ENCODE measurements around the gene RPL13A.
"Not testable (repeated sequence)": the region's sequence is repeated elsewhere in the genome, so short reads cannot be mapped to it uniquely, and the experiment has no call there.

RPL13A gene

DNA sequence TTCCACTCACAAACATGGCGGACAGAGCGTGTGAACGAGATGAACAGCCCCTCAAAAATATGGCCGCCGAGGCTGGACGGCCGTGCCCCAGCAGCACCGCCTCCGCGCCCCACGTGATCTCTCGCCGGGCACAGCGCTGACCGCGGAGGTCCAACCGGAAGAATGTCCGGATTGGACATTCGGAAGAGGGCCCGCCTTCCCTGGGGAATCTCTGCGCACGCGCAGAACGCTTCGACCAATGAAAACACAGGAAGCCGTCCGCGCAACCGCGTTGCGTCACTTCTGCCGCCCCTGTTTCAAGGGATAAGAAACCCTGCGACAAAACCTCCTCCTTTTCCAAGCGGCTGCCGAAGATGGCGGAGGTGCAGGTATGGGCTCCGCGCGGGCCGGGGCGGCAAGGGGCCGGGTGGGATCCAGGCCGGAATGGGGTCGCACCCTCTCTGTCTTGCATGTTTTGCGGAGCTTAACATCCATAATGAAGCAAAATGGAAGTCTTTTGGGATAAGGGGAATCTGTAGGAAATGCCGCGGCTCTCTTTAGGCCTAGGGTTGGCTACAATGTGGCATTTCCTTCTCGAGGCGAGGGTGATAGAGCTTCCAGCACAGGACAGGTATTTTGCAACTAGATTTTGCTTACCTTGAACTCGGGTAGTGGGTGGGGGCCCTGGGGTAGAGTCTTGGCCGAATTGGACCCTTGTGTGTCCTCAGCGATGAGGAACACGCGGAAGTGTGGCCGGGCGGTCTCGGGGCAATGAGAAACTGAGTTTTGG is at the start of gene RPL13A:
Gene RPL13A, plus strand, starts transcription at position 332 of the 769 bp plus-strand sequence. Its CDS starts 22 bp downstream, at position 354.
- peak; percentile 99 to 100 (median 99) for DNase-seq (ENCODE audit: low read depth in 3 of 3)

DNA sequence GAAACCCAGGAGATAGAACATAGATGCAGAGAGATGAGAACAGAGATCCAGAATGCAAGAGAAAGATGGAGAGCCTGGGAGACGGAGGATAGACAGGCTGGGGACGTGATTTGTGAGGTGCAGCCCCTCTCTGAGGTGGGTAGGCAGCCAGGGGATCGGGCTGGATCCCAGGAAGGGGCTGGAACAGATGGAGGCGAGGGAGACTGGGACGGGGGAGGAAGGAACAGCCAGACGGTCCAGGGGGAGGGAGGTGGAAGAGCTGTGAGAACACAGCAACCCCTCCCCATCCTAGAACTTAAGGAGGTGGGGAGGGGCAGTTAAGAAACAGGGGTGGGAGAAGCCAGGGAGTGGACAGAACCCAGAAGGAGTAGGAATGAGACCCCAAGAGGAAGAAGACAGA is 49.1 kb upstream of the RPL13A start:
- DNase-seq (ENCODE audit: low read depth in 3 of 3): no peak

DNA sequence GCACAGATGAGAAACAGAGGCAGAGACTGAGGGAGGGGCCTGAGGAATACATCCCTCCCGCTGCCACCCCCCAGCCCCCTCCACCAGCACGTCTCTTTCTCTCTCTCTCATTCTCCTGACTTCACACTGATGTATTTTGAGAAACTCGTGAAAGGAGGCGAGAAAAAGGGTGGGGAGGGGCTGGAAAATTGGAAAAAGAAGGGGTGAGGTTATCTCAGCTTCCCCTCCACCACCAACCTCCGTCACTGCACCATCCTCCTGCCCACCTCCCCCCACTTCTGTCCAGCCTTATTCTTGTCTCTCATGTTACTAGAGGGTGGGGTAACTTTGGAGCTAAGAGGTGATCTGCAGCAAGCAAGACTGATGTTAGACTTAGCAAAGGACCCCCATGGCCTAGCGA is 47.6 kb upstream of the RPL13A start:
- no peak for DNase-seq (ENCODE audit: low read depth in 3 of 3)

DNA sequence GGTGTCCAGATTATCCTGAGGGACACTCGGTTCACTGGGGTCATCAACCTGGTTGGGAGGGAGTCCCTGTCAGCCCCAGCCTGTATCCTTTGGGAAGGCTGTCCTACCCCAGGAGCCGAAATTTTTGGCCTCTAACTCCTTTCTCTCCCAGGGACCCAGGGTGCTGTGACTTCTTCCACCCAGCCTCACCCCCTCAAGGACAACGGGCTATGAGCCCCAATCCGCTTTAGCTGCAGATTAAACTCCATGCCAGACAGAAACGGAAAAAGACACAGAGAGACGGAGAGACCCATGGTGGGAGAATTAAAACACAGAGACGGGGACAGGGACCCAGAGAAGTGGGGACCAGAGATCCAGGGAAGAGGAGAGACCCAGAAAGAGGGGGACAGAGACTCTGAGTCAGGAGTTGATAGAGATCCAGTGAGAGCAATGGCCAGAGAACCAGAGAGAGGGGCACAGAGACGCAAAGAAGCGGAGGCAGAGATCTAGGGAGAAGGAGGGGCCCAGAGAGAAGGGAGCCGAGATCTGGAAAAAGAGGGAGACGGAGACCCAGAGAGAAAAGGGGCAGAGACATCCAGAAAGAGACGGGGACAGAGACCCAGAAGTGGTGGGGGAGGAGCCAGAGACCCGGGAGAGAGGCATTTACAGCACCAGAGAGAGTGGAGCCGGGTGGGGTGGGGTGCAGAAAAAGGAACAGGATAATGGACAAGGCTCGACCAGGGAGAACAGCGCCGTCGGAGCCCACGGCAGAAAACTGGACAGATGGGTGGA is 46.8 kb upstream of the RPL13A start:
- no peak for DNase-seq (ENCODE audit: low read depth in 3 of 3)

DNA sequence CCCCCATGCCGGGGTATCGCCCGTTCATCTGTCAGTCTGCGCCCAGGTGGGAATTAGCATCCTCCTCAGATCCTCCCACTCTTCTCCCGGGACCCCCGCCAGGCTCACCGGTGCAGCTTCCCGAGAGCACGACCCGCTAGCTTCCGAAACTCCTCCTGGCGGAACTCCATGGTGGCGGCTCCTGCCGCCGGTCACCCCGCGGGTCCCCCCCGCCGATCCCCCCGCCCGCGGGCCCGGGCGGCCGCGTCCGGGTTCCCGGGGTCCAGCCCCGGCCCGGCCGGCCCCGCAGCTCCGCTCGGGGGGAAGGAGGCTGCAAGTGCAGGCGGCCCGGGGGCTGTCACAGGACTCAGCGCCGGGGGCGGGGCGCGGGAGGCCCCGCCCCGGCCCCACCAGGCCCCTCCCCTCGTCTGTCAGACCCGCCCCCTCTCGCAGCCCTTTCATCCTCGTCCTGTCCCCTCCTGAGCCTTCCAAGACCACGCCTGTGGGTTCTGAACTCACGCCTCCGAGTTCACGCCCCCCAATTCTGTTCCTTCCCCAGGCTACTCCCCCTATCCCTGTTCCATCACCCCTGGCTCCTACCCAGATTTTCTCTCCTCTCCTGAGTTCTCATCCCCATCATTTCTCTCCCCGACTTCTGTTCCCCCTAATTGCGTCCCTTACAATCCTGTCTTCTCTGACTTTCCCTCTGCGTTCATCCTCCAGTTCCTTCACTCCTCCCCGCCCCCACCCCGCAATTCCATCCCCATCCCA is 46.0 kb upstream of the RPL13A start, which contains the start of gene SLC17A7:
Gene SLC17A7, minus strand, starts transcription at position 318 of the 750 bp plus-strand sequence. Its CDS starts 148 bp downstream, at position 170.
- peak in 1 of 3 experiments; percentile 35 for DNase-seq (ENCODE audit: low read depth in 3 of 3)

DNA sequence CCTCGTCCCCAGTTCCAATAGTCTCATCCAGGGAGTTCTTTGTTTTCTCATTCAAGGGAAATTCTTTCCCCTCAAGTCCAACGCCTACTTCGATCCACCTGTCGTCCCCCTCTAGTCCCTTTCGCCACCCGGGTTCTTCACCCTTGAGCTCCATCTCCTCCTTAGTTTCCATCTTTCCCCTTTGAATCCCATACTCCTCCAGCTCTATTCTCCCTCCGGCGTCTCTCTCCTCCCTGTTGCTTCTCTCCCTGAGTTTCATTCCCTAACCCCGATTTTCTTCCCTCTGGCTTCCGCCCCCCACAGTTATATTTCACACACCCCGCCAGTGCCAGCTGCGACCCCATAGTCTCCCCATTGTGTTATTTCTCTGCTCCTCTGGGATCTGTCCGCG is 45.5 kb upstream of the RPL13A start:
- DNase-seq (ENCODE audit: low read depth in 3 of 3): no peak

DNA sequence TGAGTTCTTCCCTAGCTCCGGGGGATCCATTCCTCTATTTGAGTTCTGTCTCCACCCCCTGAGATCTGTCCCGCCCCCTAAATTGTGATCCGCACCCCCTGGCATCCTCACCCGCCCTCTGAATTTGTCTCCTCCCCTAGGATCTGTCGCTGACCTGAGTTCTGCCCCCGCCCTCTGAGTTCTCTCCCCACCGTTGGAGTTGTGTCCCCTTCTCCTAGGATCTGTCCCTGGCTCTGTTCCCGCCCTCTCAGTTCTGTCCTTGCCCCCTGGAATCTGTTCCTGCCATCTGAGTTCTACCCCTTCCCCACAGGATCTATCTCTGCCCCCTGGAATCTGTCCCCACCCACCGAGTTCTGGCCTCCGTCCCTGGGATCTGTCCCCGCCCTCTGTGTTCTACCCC is 45.1 kb upstream of the RPL13A start:
- peak in 1 of 3 experiments; percentile 19 for DNase-seq (ENCODE audit: low read depth in 3 of 3)

DNA sequence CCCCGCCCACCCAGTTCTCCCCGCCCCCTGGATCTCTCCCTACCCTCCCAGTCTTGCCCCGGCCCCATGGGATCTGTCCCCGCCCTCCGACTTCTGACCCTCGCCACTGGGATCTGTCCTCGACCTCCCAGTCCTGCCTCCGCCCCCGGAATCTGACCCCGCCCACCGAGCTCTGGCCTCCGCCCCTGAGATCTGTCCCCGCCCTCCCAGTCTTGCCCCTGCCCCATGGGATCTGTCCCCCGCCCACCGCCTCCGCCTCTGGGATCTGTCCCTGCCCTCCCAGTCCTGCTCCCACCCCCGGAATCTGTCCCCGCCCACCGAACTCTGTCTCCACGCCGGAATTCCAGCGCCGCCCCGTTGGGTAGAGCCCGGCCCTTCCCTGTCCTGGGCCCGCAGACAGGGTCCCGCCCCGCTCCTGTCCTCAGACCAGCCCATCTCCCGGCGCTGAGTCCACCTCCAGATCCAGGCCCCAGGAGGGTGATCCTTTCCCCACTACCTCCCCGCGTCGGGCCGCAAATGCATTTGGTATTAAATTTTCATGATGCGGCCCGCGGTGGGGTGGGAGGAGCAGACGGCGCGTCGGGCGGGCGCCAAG is 44.5 kb upstream of the RPL13A start:
- DNase-seq (ENCODE audit: low read depth in 3 of 3): peak in 2 of 3 experiments; percentile 13 to 67

DNA sequence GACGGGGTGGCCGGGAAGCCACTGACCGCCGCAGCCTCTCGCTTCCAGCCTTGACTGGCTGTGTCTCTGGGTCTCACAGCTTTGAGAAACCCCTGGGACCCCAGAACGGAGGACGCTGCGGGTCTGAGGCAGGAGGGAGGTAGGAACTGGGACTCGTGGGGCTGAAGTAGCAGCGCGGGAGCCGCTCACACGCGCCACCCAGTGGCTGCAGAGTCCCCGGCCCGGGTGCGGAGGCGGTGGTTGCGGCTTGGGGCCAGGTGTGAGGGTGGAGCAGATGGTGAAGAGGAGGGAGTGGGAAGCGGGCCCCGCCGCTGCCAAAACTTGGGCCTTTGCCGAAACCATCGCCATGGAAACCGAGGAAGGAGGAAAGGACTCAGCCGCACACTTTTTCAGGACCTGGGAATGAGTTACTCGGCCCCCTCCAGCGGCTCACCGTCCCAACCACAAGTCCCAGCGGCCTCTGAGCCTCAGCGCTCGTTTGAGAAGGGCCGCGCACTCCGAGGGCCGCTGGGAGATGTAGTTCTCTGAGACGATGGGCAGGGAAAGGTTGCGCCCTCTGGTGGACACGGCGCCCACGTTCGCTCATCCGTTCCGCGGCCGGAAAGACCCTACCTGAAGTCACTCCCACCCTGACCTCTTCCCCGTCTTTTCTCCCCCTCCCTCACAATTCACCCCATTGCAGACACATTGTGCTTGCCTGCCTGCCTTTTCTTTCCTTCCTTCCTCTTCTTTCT is 43.9 kb upstream of the RPL13A start:
- DNase-seq (ENCODE audit: low read depth in 3 of 3): peak; percentile 85 to 93 (median 90)

DNA sequence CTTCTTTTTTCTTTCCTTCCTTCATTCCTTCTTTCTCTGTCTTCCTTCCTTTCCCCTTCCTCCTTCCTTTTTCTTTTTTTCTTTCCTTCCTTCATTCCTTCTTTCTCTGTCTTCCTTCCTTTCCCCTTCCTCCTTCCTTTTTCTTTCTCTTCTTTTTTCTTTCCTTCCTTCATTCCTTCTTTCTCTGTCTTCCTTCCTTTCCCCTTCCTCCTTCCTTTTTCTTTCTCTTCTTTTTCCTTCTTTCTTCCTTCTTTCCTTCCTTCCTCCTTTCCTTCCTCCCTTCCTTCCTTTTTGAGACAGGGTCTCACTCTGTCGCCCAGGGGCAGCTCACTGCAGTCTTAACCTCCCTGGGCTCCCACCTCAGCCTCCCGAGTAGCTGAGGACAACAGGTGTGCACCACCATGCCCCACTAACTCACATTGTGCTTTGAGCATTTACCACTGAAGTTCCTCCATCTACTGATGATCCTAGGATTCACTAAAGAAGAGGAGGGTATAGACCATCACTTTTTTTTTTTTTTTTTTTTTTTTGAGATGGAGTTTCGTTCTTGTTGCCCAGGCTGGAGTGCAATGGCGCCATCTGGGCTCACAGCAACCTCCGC is 43.2 kb upstream of the RPL13A start:
- not testable (repeated sequence) for DNase-seq (ENCODE audit: low read depth in 3 of 3)

DNA sequence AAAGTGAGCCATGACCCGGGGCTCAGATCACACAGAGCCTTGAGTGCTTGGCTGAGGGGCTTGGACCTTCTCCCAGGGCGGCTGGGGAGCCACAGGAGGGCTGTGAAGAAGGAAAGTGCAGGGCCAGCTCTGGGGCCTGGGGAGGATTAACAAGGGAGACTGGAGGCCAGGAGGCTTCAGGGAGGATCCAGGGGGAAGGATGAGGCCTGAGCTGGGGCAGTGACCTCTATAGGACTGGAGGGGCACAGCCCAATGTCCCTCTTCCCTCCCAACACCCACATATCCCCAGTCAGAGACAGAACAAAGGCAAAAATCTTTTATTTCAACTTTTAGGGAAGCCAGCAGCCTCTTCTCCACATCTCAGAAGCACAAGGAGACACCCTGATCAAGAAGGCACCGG is 41.4 kb upstream of the RPL13A start:
- no peak for DNase-seq (ENCODE audit: low read depth in 3 of 3)

DNA sequence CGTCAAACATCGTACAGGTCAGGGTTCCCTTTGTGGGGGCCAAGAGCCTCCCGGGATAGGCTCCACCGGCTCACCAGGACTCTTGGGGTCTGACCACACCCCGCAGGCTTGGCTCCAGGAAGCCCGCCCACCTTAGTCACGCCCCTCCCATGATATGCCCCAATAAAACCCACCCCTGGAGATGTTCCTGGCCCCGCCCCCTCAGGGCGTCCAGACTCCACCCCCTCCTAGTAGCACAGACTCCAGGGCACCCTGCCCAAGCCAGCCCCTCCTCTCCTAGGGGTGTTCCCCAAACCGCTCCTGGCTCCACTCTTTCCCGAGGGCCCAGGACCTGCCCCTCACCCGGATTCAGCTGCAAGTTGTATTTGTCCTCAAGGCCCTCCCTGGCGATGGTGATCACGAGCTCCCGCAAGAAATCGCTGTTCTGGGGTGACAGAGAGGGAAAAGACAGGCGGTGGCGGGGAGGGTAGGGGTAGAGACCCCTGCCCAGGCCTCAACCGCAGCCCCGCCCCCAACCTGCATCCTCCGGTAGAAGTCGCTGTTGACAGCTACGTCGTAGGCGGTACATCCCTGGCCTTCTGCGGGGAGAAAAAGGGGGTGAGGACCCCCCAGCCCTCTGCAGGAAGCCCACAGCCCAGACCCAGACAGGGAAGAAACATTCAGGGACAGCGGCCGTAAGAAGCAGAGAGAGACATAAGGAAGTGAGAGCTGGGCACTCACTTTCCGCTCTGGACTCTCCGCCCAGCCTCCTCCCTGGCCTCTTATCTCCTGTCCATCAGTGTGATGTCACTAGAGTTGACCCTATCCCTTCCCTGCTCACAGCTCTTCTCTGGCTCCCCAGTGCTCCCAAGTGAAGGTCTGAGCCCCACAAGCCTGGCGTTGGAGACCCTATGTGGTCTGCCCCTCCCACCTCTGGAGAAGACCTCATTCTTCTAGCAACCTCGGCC is 39.6 kb upstream of the RPL13A start:
- peak in 1 of 3 experiments; percentile 39 for DNase-seq (ENCODE audit: low read depth in 3 of 3)

DNA sequence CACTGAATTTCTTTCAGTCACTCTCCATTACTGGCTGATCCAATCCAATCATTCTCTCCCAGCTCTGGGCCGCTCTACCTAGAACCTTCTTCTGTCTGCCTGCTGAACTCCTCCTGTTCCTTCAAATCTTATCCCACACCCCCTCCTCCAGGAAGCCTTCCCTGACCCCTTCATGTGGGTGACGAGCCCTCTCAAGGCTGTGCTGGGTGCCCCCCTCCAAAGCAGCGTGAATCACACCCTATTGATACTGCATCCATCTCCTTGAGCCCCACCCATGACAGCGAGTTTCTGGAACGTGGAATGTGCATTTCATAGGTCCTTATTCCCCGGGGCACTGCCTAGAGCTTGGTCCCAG is 39.0 kb upstream of the RPL13A start:
- DNase-seq (ENCODE audit: low read depth in 3 of 3): no peak

DNA sequence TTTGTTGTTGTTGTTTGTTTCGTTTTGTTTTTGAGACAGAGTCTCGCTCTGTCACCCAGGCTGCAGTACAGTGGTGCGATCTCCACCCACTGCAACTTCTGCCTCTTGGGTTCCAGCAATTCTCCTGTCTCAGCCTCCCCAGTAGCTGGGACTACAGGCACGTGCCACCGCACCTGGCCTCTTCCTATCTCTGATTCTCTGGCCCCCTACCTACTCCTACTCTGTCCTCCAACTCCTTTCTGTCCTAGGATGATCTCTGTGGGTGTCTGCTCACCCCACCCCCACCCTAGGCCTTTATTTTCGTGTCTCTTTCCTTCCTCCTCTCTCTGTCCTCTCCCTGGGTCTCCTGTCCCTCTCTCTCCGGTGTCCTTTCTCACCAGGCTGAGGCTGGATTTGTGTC is 37.0 kb upstream of the RPL13A start:
- DNase-seq (ENCODE audit: low read depth in 3 of 3): no peak

DNA sequence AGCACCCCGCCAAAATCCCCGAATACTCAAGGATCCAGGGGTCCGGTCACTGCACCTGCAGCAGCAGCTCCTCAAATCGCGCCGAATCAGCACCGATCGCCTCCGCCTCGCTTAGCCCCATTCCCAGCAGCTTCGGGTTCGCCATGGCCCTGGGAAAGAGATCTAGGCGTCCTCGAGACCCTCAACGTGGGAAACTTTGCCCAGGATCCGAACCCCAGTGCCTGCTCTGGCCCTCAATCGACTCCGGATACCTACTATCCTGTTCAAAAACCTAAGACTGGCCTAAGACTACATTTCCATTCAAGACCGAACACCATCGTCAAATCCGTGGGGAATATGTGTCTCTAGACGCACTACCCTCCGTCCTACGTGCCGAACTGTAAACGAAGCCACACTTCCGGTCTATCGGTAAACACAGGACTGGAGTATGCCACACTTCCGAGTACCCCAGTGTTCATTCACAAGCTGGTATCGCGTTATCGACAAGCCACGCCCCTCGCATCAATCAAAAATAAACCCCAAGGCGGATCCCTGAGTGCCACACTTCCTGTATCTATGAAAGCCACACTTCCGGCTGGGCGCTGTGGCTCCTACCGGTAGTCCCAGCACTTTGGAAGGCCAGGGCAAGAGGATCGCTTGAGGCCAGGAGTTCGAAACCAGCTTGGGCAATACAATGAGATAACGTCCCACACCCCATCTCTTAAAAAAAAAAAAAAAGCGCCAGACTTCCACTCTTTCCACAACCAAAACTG is 35.8 kb upstream of the RPL13A start, which contains the start of gene PIH1D1:
Gene PIH1D1, minus strand, starts transcription at position 385 of the 752 bp plus-strand sequence. Its CDS starts 240 bp downstream, at position 145.
- peak; percentile 86 to 94 (median 93) for DNase-seq (ENCODE audit: low read depth in 3 of 3)

DNA sequence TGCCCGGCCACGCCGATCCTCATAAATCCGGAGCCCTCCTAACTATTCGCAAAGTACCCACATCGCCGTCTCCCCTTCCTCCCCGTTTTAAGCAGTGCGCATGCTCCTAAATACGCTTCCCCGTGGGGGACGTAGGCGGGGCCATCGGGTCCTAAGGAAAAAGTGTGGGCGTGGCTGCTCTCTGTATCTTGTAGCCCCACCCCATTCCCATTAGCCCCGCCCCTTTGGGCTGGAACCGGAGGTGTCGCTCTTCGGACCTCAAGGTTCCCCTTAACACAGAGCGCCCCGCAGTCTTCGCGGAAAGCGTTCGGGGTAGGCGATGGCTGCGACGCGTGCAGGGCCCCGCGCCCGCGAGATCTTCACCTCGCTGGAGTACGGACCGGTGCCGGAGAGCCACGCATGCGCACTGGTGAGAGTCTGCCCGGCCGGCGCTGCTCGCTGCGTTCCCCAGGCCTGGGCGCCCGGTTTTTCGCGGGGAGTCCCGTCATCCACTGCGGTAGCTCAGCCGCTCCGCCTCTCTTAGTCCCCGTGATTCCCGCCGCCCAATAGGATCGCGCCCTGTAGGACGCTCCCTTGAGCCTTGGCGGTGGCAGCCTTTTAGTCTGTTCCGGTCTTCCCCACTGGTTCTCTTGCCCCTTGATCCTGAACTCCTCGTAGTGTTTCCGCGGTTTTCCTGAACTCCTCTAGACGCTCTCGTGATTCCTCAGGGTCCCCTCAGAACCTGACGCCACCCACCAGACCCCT is 34.2 kb upstream of the RPL13A start, which contains the start of gene ALDH16A1:
Gene ALDH16A1, plus strand, starts transcription at position 213 of the 744 bp plus-strand sequence. Its CDS starts 107 bp downstream, at position 320.
- DNase-seq (ENCODE audit: low read depth in 3 of 3): peak; percentile 95 to 97 (median 96)

DNA sequence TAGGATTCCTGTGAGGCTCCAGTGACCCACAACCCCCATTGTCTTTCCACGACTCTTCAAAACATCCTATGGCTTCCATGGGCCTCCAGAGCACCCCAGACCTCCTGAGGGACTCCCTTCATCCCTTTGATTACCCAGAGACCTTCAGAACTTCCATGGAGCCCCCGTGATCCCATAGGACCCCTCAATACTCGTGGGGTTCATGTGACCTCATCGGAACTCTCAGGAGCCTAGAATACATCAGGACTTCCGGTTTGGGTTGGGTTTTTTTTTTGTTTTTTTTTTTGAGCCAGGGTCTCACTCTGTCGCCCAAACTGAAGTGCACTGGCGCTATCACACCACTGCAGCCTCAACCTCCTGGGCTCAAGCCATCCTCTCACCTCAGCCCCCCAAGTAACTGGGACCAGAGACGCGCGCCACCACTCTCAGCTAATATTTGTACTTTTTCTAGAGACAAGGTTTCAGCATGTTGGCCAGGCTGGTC is 33.6 kb upstream of the RPL13A start:
- DNase-seq (ENCODE audit: low read depth in 3 of 3): no peak

DNA sequence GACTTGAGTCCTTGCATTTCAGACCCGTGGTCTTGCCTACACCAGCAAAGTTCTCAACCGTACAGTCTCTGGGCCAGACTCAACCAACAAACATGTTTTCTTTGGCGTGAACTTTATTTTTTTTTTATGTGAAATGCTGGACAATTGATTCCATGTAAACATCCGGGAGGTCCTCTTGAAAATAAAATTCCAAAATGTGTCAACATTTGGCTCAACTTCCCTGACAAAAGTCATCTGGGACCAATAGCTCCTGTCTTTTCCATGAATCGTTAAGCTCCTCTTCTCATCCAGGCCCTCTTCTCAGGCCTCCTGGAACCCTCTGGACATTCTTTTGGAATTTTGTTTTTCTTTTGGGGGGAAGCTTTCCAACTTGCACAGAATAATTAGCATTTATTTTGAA is 31.6 kb upstream of the RPL13A start:
- DNase-seq (ENCODE audit: low read depth in 3 of 3): no peak
